ENCODE measurements around the gene FGGY.

Gene FGGY

GRCh38 chr1:59302871-59303270 is 6.0 kb downstream of the FGGY start:
- peaks cover 17% of the 10 kb centered on the region for H3K9me3 ChIP-seq (ENCODE audit: insufficient read depth, low read length, severe bottlenecking)
- DNase-seq: no peak
- no peak overlapping the region for H3K9ac ChIP-seq (ENCODE audit: low read depth, low read length)
- no peaks in the 10 kb centered on the region for H4K20me1 ChIP-seq (ENCODE audit: insufficient read depth, low read length)
- H3K36me3 ChIP-seq (ENCODE audit: insufficient read depth, low read length): peaks cover 7% of the 10 kb centered on the region
- no peak overlapping the region for H2AFZ ChIP-seq (ENCODE audit: low read depth, low read length)
- no peak overlapping the region for H3K4me3 ChIP-seq (ENCODE audit: low read depth in 1 of 2, low read length in 2 of 2)
- no peak for TF ChIP-seq EZH2 (IDR thresholded peaks at IDR 0.05; ENCODE audit: borderline replicate concordance, low read depth, low read length, severe bottlenecking)
- TF ChIP-seq, protein P1, sequence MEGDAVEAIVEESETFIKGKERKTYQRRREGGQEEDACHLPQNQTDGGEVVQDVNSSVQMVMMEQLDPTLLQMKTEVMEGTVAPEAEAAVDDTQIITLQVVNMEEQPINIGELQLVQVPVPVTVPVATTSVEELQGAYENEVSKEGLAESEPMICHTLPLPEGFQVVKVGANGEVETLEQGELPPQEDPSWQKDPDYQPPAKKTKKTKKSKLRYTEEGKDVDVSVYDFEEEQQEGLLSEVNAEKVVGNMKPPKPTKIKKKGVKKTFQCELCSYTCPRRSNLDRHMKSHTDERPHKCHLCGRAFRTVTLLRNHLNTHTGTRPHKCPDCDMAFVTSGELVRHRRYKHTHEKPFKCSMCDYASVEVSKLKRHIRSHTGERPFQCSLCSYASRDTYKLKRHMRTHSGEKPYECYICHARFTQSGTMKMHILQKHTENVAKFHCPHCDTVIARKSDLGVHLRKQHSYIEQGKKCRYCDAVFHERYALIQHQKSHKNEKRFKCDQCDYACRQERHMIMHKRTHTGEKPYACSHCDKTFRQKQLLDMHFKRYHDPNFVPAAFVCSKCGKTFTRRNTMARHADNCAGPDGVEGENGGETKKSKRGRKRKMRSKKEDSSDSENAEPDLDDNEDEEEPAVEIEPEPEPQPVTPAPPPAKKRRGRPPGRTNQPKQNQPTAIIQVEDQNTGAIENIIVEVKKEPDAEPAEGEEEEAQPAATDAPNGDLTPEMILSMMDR (IDR thresholded peaks at IDR 0.05; ENCODE audit: borderline replicate concordance, extremely low read depth, low read length, poor library complexity, severe bottlenecking): no peak
- ATAC-seq (ENCODE audit: insufficient read depth, low read depth): no peak; the same call in 2 of the 3 replicates
- H3K27me3 ChIP-seq (ENCODE audit: insufficient read depth, low read length, poor library complexity): no peaks in the 10 kb centered on the region
- H3K27ac ChIP-seq (ENCODE audit: low read length): no peak overlapping the region
- no peak overlapping the region for H3K4me2 ChIP-seq (ENCODE audit: insufficient read depth, low read length)
- H3K79me2 ChIP-seq (ENCODE audit: insufficient read depth, low read length): peaks cover 14% of the 10 kb centered on the region
- H3K4me1 ChIP-seq (ENCODE audit: insufficient read depth, low read length): peaks cover 26% of the 10 kb centered on the region

DNA sequence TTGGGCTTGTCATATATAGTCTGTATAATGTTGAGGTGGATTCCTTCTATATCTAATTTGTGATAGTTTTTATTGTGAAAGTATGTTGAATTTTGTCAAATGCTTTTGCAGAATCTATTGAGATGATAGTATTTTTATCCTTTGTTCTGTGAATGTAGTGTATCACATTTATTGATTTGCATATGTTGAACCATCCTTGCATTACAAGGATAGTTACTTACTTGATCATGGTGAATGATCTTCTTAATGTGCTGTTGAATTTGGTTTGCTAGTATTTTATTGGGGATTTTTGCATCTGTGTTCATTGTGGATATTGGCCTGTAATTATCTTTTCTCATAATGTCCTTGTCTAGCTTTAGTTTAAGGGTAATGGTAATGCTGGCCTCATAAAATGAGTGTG is 8.3 kb downstream of the FGGY start:
- Histone ChIP-seq H3K27me3 (ENCODE audit: insufficient read depth, low read length, poor library complexity) (no peaks in the 10 kb centered on the region), H3K79me2 (ENCODE audit: insufficient read depth, low read length) (0 out of 2 replicates have a peak, but pooled peaks cover 6% of the 10 kb centered on the region), H3K9ac (ENCODE audit: low read depth, low read length) (no peak overlapping the region), H3K4me1 (ENCODE audit: insufficient read depth, low read length) (peaks cover 37% of the 10 kb centered on the region), H3K4me3 (ENCODE audit: low read depth in 1 of 2, low read length in 2 of 2) (no peak overlapping the region), H2AFZ (ENCODE audit: low read depth, low read length) (no peak overlapping the region), H3K27ac (ENCODE audit: low read length) (no peak overlapping the region), H3K4me2 (ENCODE audit: insufficient read depth, low read length) (no peak overlapping the region), H4K20me1 (ENCODE audit: insufficient read depth, low read length) (no peaks in the 10 kb centered on the region), H3K36me3 (ENCODE audit: insufficient read depth, low read length) (peaks cover 7% of the 10 kb centered on the region), H3K9me3 (ENCODE audit: insufficient read depth, low read length, severe bottlenecking) (peaks cover 17% of the 10 kb centered on the region)
- ATAC-seq (ENCODE audit: insufficient read depth, low read depth) (no peak), DNase-seq (no peak)
- TF ChIP-seq EZH2 (IDR thresholded peaks at IDR 0.05; ENCODE audit: borderline replicate concordance, low read depth, low read length, severe bottlenecking): no peak
- TF ChIP-seq, protein P1 (IDR thresholded peaks at IDR 0.05; ENCODE audit: borderline replicate concordance, extremely low read depth, low read length, poor library complexity, severe bottlenecking): no peak

DNA sequence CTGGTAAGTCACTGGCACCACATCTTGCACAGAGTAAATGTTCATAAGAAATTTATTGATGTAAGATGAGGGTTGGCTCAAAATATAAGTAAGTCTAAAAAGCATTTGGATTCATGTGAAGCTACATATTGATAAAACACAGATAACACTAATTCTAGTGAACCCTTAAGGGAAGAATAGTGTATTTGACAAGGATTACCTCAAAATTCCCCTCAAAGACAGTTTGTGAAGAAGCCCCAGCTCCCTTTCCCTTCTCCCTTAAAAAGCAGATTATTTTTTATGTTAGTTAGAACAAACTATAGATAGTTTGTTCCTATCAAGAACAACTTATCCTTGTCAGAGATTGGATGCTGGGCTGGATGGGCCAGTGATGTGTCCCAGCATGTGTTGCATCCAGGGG is 10.7 kb downstream of the FGGY start:
- H3K4me3 ChIP-seq (ENCODE audit: low read depth in 1 of 2, low read length in 2 of 2): no peak overlapping the region
- H3K4me1 ChIP-seq (ENCODE audit: insufficient read depth, low read length): peaks cover 45% of the 10 kb centered on the region
- ATAC-seq (ENCODE audit: insufficient read depth, low read depth): no peak
- no peak for DNase-seq
- H3K9me3 ChIP-seq (ENCODE audit: insufficient read depth, low read length, severe bottlenecking): peaks cover 17% of the 10 kb centered on the region
- H3K27ac ChIP-seq (ENCODE audit: low read length): peak overlapping the region; percentile 66
- no peak overlapping the region for H3K4me2 ChIP-seq (ENCODE audit: insufficient read depth, low read length)
- no peak overlapping the region for H2AFZ ChIP-seq (ENCODE audit: low read depth, low read length)
- 0 out of 2 replicates have a peak, but pooled peaks cover 3% of the 10 kb centered on the region for H3K79me2 ChIP-seq (ENCODE audit: insufficient read depth, low read length)
- TF ChIP-seq EZH2 (IDR thresholded peaks at IDR 0.05; ENCODE audit: borderline replicate concordance, low read depth, low read length, severe bottlenecking): no peak
- TF ChIP-seq, protein P1 (IDR thresholded peaks at IDR 0.05; ENCODE audit: borderline replicate concordance, extremely low read depth, low read length, poor library complexity, severe bottlenecking): no peak
- no peaks in the 10 kb centered on the region for H4K20me1 ChIP-seq (ENCODE audit: insufficient read depth, low read length)
- H3K36me3 ChIP-seq (ENCODE audit: insufficient read depth, low read length): no peaks in the 10 kb centered on the region
- H3K9ac ChIP-seq (ENCODE audit: low read depth, low read length): no peak overlapping the region
- H3K27me3 ChIP-seq (ENCODE audit: insufficient read depth, low read length, poor library complexity): no peaks in the 10 kb centered on the region

Data from DND-41 (cell line).